ENCODE data around the gene SNTA1. TPM values are rescaled to one million over a fixed set of nuclear protein-coding genes. Genes with fewer than 3 reads are reported as not detected.
A peak's percentile ranks its signal among the peaks of the same experiment; 100 is the strongest.

Gene SNTA1
- total and polyA plus RNA-seq, 2 of the 13 experiments (the other 11 are each of a cell fraction or from before 2014, with no cell fraction given) = 16.4 to 18.3 TPM

- TF ChIP-seq ETV5 (CRISPR knock-in tag; IDR thresholded peaks at IDR 0.05; ENCODE audit: borderline replicate concordance) (peak; percentile 38; the same call in 1 of the 2 replicates), CERS6 (CRISPR knock-in tag; IDR thresholded peaks at IDR 0.05) (no peak), ZC3H13 (CRISPR knock-in tag; IDR thresholded peaks at IDR 0.05) (0 out of 2 replicates have a peak, but pooled peaks have one; percentile 65), GMEB1 (CRISPR knock-in tag; IDR thresholded peaks at IDR 0.05; ENCODE audit: borderline replicate concordance) (no peak; the same call in 1 of the 2 replicates), ZNF850 (CRISPR knock-in tag; conservative IDR thresholded peaks at IDR 0.05) (peak; percentile 94; the same call in 1 of the 2 replicates), AKNA (CRISPR knock-in tag; IDR thresholded peaks at IDR 0.05; ENCODE audit: borderline replicate concordance) (no peak), E2F5 (CRISPR knock-in tag; conservative IDR thresholded peaks at IDR 0.05) (peak; percentile 64; the same call in 1 of the 2 replicates), ZNF556 (CRISPR knock-in tag; IDR thresholded peaks at IDR 0.05; ENCODE audit: borderline replicate concordance) (0 out of 2 replicates have a peak, but pooled peaks have one; percentile 14), DRAP1 (CRISPR knock-in tag; IDR thresholded peaks at IDR 0.05) (0 out of 2 replicates have a peak, but pooled peaks have one; percentile 36), ZNF10 (CRISPR knock-in tag; IDR thresholded peaks at IDR 0.05; ENCODE audit: borderline replicate concordance, low read depth) (0 out of 2 replicates have a peak, but pooled peaks have one; percentile 72), ZNF790 (CRISPR knock-in tag; IDR thresholded peaks at IDR 0.05; ENCODE audit: borderline replicate concordance) (no peak; the same call in 1 of the 2 replicates), MIER2 (CRISPR knock-in tag; IDR thresholded peaks at IDR 0.05) (no peak), DNMT1 (CRISPR knock-in tag; IDR thresholded peaks at IDR 0.05) (0 out of 2 replicates have a peak, but pooled peaks have one; percentile 63), ZNF138 (CRISPR knock-in tag; IDR thresholded peaks at IDR 0.05; ENCODE audit: low read depth) (no peak), TFDP1 (CRISPR knock-in tag; IDR thresholded peaks at IDR 0.05; ENCODE audit: borderline replicate concordance) (no peak; the same call in 1 of the 2 replicates), HDAC1 (CRISPR knock-in tag; IDR thresholded peaks at IDR 0.05) (no peak; the same call in none of the 2 replicates)
Observed at GRCh38 chr20:33490023-33490933, 46.7 kb upstream of the SNTA1 start, which contains the start of gene CBFA2T2 (continued).
